C4-2B (cell line): Measurements from ENCODE around the gene NEK3.

Source experiments
- CTCF ChIP-seq: fragments of 450-650 bp; conservative IDR thresholded peaks from 2 replicates; pipeline ENCODE4 v1.5.1; 2017; ENCODE audit warnings: mild to moderate bottlenecking
- ZFX ChIP-seq: fragments of 450-650 bp; IDR thresholded peaks from 2 replicates; pipeline ENCODE4 v1.6.1; 2017

GRCh38 chr13:52109116-52109670 lies 50.2 kb downstream of the NEK3 start:
- TF ChIP-seq CTCF (no peak), ZFX (no peak)
